ENCODE results near the gene CXCR4.

- TF ChIP-seq, protein P1, sequence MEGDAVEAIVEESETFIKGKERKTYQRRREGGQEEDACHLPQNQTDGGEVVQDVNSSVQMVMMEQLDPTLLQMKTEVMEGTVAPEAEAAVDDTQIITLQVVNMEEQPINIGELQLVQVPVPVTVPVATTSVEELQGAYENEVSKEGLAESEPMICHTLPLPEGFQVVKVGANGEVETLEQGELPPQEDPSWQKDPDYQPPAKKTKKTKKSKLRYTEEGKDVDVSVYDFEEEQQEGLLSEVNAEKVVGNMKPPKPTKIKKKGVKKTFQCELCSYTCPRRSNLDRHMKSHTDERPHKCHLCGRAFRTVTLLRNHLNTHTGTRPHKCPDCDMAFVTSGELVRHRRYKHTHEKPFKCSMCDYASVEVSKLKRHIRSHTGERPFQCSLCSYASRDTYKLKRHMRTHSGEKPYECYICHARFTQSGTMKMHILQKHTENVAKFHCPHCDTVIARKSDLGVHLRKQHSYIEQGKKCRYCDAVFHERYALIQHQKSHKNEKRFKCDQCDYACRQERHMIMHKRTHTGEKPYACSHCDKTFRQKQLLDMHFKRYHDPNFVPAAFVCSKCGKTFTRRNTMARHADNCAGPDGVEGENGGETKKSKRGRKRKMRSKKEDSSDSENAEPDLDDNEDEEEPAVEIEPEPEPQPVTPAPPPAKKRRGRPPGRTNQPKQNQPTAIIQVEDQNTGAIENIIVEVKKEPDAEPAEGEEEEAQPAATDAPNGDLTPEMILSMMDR (conservative IDR thresholded peaks at IDR 0.05 in 1 of 2, IDR thresholded peaks at IDR 0.05 in 1 of 2; ENCODE audit: extremely low read depth in 1 of 2, insufficient read depth in 1 of 2, low read depth in 1 of 2, low read length in 2 of 2) = no peak
- no peak for TF ChIP-seq EZH2 (IDR thresholded peaks at IDR 0.05; ENCODE audit: borderline replicate concordance, low read length)
These were observed 11.4 kb downstream of the CXCR4 start for GRCh38 chr2:136106505-136106904.
